Gastroesophageal sphincter (tissue), 4 donors: Measurements from ENCODE around the gene STAM. TPM values are rescaled to one million over a fixed set of nuclear protein-coding genes. Genes with fewer than 3 reads are reported as not detected.

Source experiments
- ATAC-seq: fragments of 150-250 bp; one replicate; pipeline ENCODE4 v1.9.1; 2016; ENCODE audit warnings: mild to moderate bottlenecking, moderate library complexity
- H3K27ac ChIP-seq, 4 donors: fragments of 200-600 bp; sonication (generic) in 3 of 4; 1 replicate in 3 of 4; 2 replicates in 1 of 4; pipeline ENCODE4 v1.5.1; 2016 to 2019
- H3K27me3 ChIP-seq: fragments of 200-600 bp; sonication (generic); one replicate; pipeline ENCODE4 v1.5.1; 2019
- H3K36me3 ChIP-seq, 2 donors: fragments of 200-600 bp; sonication (generic); one replicate each; pipeline ENCODE4 v1.5.1; 2019; ENCODE audit warnings: control low read depth in 1 of 2
- H3K4me1 ChIP-seq, 3 donors: fragments of 200-600 bp; sonication (generic); 1 replicate in 2 of 3; 2 replicates in 1 of 3; pipeline ENCODE4 v1.5.1; 2016 to 2019; ENCODE audit warnings: control low read depth in 2 of 3
- H3K4me3 ChIP-seq, 2 donors: fragments of 200-600 bp; sonication (generic); one replicate each; pipeline ENCODE4 v1.5.1; 2019; ENCODE audit warnings: mild to moderate bottlenecking in 1 of 2, moderate library complexity in 1 of 2
- H3K9me3 ChIP-seq, 3 donors: fragments of 200-600 bp; sonication (generic); one replicate each; pipeline ENCODE4 v1.5.1; 2017 to 2019; ENCODE audit warnings: control low read depth in 2 of 3
- CTCF ChIP-seq, 4 experiments: fragments of 200-600 bp in 2 of 4; fragments of 450-650 bp in 2 of 4; sonication (generic) in 1 of 4; IDR thresholded peaks; one replicate each; pipeline ENCODE4 v1.5.1; 2017 to 2019; ENCODE audit warnings: antibody characterized with exemption in 4 of 4, mild to moderate bottlenecking in 2 of 4, moderate library complexity in 2 of 4
- EP300 ChIP-seq: sonication (generic); formaldehyde crosslinking; IDR thresholded peaks from one replicate; pipeline ENCODE4 v1.6.1; 2017; ENCODE audit warnings: antibody characterized with exemption, mild to moderate bottlenecking
- POLR2A ChIP-seq, 2 donors: fragments of 450-650 bp; IDR thresholded peaks; one replicate each; pipeline ENCODE4 v1.6.1; 2017; ENCODE audit warnings: antibody characterized with exemption in 2 of 2, mild to moderate bottlenecking in 2 of 2, moderate library complexity in 1 of 2
- POLR2AphosphoS5 ChIP-seq: sonication (generic); formaldehyde crosslinking; IDR thresholded peaks from one replicate; pipeline ENCODE4 v1.6.1; 2017; ENCODE audit warnings: antibody characterized with exemption
- WGBS, 2 donors: methylation state at CpG; one replicate each; pipeline ENCODE4 v1.1.5; 2018; ENCODE audit warnings: low coverage in 1 of 2; 5-methylcytosine and 5-hydroxymethylcytosine counted together
- total RNA-seq, 4 donors: library from RNA; depleted of rRNA; stranded (reverse); fragments of >200 nt; gene quantifications; one replicate each; pipeline ENCODE4 v1.1.0, GENCODE V29; 2016

STAM gene
- 100 to 1,000 TPM in 1 of 4 donors, 10 to 100 TPM in 3; 14.9 to 192 (median 19.2) TPM for total RNA-seq

DNA sequence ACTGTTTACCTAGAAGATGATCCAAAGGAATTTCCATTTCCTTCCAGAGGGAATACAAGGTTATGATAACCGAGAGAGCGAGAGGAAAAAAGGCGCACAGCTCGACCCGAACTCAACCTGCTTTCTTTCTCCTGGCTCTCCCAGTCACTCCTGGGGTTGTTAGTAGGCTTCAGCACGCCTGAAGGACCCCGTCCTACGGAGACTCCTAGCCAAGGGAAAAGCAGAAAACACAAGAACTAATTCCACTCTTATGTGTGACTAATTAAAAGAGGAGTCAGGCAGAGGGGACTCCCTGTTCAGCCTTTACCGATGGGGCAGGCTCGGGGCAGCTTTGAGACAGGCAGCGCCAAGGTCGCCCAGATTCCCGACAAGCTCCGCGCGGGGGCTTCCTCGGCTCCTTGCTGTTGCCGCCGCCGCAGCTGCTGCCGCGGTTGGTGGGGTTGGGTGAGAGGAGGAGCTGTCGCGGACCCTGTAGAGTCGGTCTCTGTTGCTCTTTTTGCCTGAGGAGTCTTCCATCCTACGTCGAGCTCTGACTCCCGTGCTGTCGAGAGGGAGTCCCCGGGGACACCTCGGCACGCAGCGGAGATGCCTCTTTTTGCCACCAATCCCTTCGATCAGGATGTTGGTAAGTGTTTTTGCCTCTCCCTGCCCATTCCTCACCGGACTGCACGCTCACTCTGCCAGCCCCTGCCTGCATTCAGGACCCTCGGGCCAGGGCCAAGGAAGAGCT, at the start of gene STAM:
STAM (plus strand) TSS at position 397 of the 730 bp plus-strand sequence; CDS start at position 586, 189 bp downstream.
- H3K27ac ChIP-seq = peak within 1 kb of the TSS; percentile 88 to 97 (median 92)
- H3K9me3 ChIP-seq = no peaks in the 10 kb centered on the region
- TF ChIP-seq POLR2AphosphoS5 (peak; percentile 61), POLR2A (IDR thresholded peaks at IDR 0.05) (peak; percentile 45 to 46), EP300 (no peak), CTCF (IDR thresholded peaks at IDR 0.05) (no peak)
- H3K27me3 ChIP-seq = no peaks in the 10 kb centered on the region
- no peaks in the 10 kb centered on the region for H3K36me3 ChIP-seq
- WGBS, 2 donors = 0 to 1% methylated on average over 20 to 28 of the region's 37 CpGs
- ATAC-seq = peak; percentile 94
- H3K4me3 ChIP-seq = peak within 1 kb of the TSS; percentile 91 to 93
- H3K4me1 ChIP-seq = peaks cover 8 to 57% (median 15%) of the 10 kb centered on the region in 3 donors

- H3K4me1 ChIP-seq = no peaks in the 10 kb centered on the region
- TF ChIP-seq POLR2A (IDR thresholded peaks at IDR 0.05) = no peak
- TF ChIP-seq CTCF (IDR thresholded peaks at IDR 0.05) = no peak
- TF ChIP-seq POLR2AphosphoS5 = no peak
- TF ChIP-seq EP300 = no peak
- 75 to 85% methylated on average over 1 to 3 of the region's 3 CpGs for WGBS, 2 donors
- no peak overlapping the region for H3K4me3 ChIP-seq
- H3K27me3 ChIP-seq = no peaks in the 10 kb centered on the region
- no peak overlapping the region for H3K27ac ChIP-seq
- peaks cover 0 to 43% of the 10 kb centered on the region in 2 donors for H3K36me3 ChIP-seq
- ATAC-seq = no peak
- no peaks in the 10 kb centered on the region for H3K9me3 ChIP-seq
These were observed 46.6 kb upstream of the STAM start for GRCh38 chr10:17597386-17597785.

DNA sequence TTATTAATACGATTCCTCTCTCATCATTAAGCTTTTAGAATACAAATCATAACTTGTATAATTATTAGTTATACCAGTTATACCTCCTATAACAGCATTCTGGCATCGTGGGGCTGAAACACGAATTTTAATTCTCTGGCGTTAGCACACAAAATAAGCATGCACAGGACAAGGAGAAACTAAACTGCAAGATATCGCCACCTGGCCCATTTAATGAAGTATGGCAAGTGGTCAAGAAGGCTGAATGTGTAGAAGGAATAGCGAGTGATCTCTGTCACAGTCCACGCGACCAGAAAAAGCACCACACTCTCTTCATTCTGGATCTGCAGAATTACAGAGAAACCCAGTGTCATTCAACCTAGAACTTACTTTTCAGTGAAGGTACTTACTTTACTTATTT, 44.9 kb upstream of the STAM start:
- Histone ChIP-seq H3K4me1 (no peaks in the 10 kb centered on the region), H3K9me3 (no peaks in the 10 kb centered on the region), H3K36me3 (peaks cover 0 to 31% of the 10 kb centered on the region in 2 donors), H3K27me3 (no peaks in the 10 kb centered on the region), H3K4me3 (no peak overlapping the region), H3K27ac (no peak overlapping the region)
- no peak for ATAC-seq
- TF ChIP-seq EP300 (no peak), POLR2A (IDR thresholded peaks at IDR 0.05) (no peak), POLR2AphosphoS5 (no peak), CTCF (IDR thresholded peaks at IDR 0.05) (no peak)
- WGBS, 2 donors = 40 to 70% methylated on average over 8 of the region's 8 CpGs

GRCh38 chr10:17605936-17606335, 38.0 kb upstream of the STAM start:
- Histone ChIP-seq H3K4me3 (no peak overlapping the region), H3K4me1 (peaks cover 0 to 32% (median 0%) of the 10 kb centered on the region in 3 donors), H3K27me3 (no peaks in the 10 kb centered on the region), H3K9me3 (no peaks in the 10 kb centered on the region), H3K36me3 (peaks cover 0 to 14% of the 10 kb centered on the region in 2 donors), H3K27ac (no peak overlapping the region)
- TF ChIP-seq EP300 = no peak
- no peak for TF ChIP-seq CTCF (IDR thresholded peaks at IDR 0.05)
- TF ChIP-seq POLR2A (IDR thresholded peaks at IDR 0.05) = no peak
- no peak for TF ChIP-seq POLR2AphosphoS5
- ATAC-seq = no peak
- WGBS, 2 donors = 62 to 75% methylated on average over 6 of the region's 6 CpGs

GRCh38 chr10:17606547-17607040, 37.4 kb upstream of the STAM start:
- Histone ChIP-seq H3K9me3 (no peaks in the 10 kb centered on the region), H3K4me1 (peaks cover 0 to 32% (median 0%) of the 10 kb centered on the region in 3 donors), H3K4me3 (no peak overlapping the region), H3K27ac (no peak overlapping the region), H3K27me3 (no peaks in the 10 kb centered on the region), H3K36me3 (peaks cover 0 to 13% of the 10 kb centered on the region in 2 donors)
- 55 to 68% methylated on average over 3 of the region's 3 CpGs for whole genome bisulfite sequencing, 2 donors
- no peak for ATAC-seq
- TF ChIP-seq POLR2A (IDR thresholded peaks at IDR 0.05) (no peak), POLR2AphosphoS5 (no peak), CTCF (IDR thresholded peaks at IDR 0.05) (no peak), EP300 (no peak)
